Liver (tissue), 9 donors: ENCODE data around the gene AOPEP. TPM values are rescaled to one million over a fixed set of nuclear protein-coding genes. Genes with fewer than 3 reads are reported as not detected.

Source experiments
- DNase-seq: peaks from one replicate; pipeline ENCODE4 v3.0.0-alpha.2; 2017; ENCODE audit warnings: low spot score
- H3K27ac ChIP-seq, 2 donors: one replicate each; pipeline ENCODE4 v1.7.0; 2013; ENCODE audit warnings: inconsistent platforms in 2 of 2, low read length in 2 of 2, control low read depth in 1 of 2, low read depth in 1 of 2, mild to moderate bottlenecking in 1 of 2
- H3K27me3 ChIP-seq, 4 donors: one replicate each; pipeline versions ENCODE4 v1.6.1 to v1.7.0; 2013; ENCODE audit warnings: low read length in 3 of 4, inconsistent platforms in 1 of 4, mild to moderate bottlenecking in 1 of 4, moderate library complexity in 1 of 4; ENCODE audit not compliant: control insufficient read depth in 4 of 4, insufficient read depth in 4 of 4
- H3K36me3 ChIP-seq, 4 donors: one replicate each; pipeline versions ENCODE4 v1.6.1 to v1.7.0; 2013; ENCODE audit warnings: low read length in 3 of 4, mild to moderate bottlenecking in 3 of 4, low read depth in 1 of 4, moderate library complexity in 1 of 4; ENCODE audit not compliant: control insufficient read depth in 4 of 4, insufficient read depth in 3 of 4
- H3K4me1 ChIP-seq, 4 donors: one replicate each; pipeline versions ENCODE4 v1.6.1 to v1.7.0; 2013; ENCODE audit warnings: low read length in 3 of 4, mild to moderate bottlenecking in 3 of 4, moderate library complexity in 1 of 4; ENCODE audit not compliant: control insufficient read depth in 4 of 4, insufficient read depth in 4 of 4
- H3K4me3 ChIP-seq, 3 donors: one replicate each; pipeline versions ENCODE4 v1.6.1 to v1.7.0; 2013; ENCODE audit warnings: low read length in 3 of 3, control low read depth in 1 of 3, low read depth in 1 of 3, mild to moderate bottlenecking in 1 of 3
- H3K9ac ChIP-seq, 2 donors: one replicate each; pipeline ENCODE4 v1.7.0; 2013; ENCODE audit warnings: low read length in 2 of 2, mild to moderate bottlenecking in 2 of 2, moderate library complexity in 2 of 2, control low read depth in 1 of 2, low read depth in 1 of 2
- H3K9me3 ChIP-seq, 4 donors: one replicate each; pipeline versions ENCODE4 v1.6.1 to v1.7.0; 2013; ENCODE audit warnings: low read length in 3 of 4; ENCODE audit not compliant: control insufficient read depth in 4 of 4
- EGR1 ChIP-seq, 2 donors: IDR thresholded peaks; 2 replicates each; pipeline ENCODE4 v1.6.1; 2016 to 2018; ENCODE audit warnings: antibody characterized with exemption in 2 of 2, low read depth in 2 of 2
- FOXA1 ChIP-seq: IDR thresholded peaks from 2 replicates; pipeline ENCODE4 v1.6.1; 2016; ENCODE audit warnings: antibody characterized with exemption
- FOXA2 ChIP-seq: IDR thresholded peaks from 2 replicates; pipeline ENCODE4 v1.6.1; 2016; ENCODE audit warnings: antibody characterized with exemption
- GABPA ChIP-seq, 2 donors: IDR thresholded peaks in 1 of 2; conservative IDR thresholded peaks in 1 of 2; 2 replicates each; pipeline ENCODE4 v1.6.1; 2016; ENCODE audit warnings: antibody characterized with exemption in 2 of 2, mild to moderate bottlenecking in 1 of 2, moderate library complexity in 1 of 2
- HNF4A ChIP-seq, 2 donors: conservative IDR thresholded peaks; 2 replicates each; pipeline ENCODE4 v1.6.1; 2016; ENCODE audit warnings: antibody characterized with exemption in 2 of 2, mild to moderate bottlenecking in 2 of 2
- HNF4G ChIP-seq: IDR thresholded peaks from 2 replicates; pipeline ENCODE4 v1.6.1; 2016; ENCODE audit warnings: antibody characterized with exemption
- JUND ChIP-seq, 2 donors: IDR thresholded peaks; 2 replicates each; pipeline ENCODE4 v1.6.1; 2016; ENCODE audit warnings: antibody characterized with exemption in 2 of 2
- RAD21 ChIP-seq, 2 donors: IDR thresholded peaks; 2 replicates each; pipeline ENCODE4 v1.6.1; 2016; ENCODE audit warnings: antibody characterized with exemption in 2 of 2, mild to moderate bottlenecking in 2 of 2
- RXRA ChIP-seq, 2 donors: IDR thresholded peaks; 2 replicates each; pipeline ENCODE4 v1.6.1; 2017 to 2018; ENCODE audit warnings: antibody characterized with exemption in 2 of 2, mild to moderate bottlenecking in 1 of 2
- YY1 ChIP-seq: IDR thresholded peaks from 2 replicates; pipeline ENCODE4 v1.6.1; 2016; ENCODE audit warnings: antibody characterized with exemption, mild to moderate bottlenecking
- WGBS: extraction: QIAGEN DNeasy Blood & Tissue Kit; methylation state at CpG from one replicate; pipeline ENCODE4 v1.1.7; 2013; 5-methylcytosine and 5-hydroxymethylcytosine counted together
- polyA plus RNA-seq, 2 donors: library from polyadenylated mRNA; stranded (reverse) in 1 of 2; unstranded in 1 of 2; fragments of 200-250 nt in 1 of 2; fragments of >200 nt in 1 of 2; fragmentation: Nextera tagmentation in 1 of 2; extraction: Ambion mirVana in 1 of 2; gene quantifications; one replicate each; pipeline versions ENCODE4 v1.2.1 to v1.2.3, GENCODE V29; 2013 to 2015
- total RNA-seq, 2 donors: library from RNA; depleted of rRNA; stranded (reverse); fragments of >200 nt; gene quantifications; one replicate each; pipeline ENCODE4 v1.2.3, GENCODE V29; 2014
- TF ChIP-seq, protein P1 (sequence below): fragments of 150-350 bp; IDR thresholded peaks from 2 replicates; pipeline ENCODE4 v1.5.1; 2017; ENCODE audit warnings: improper control_type of control experiment, low read depth, low read length; ENCODE audit not compliant: missing input control
- TF ChIP-seq, protein P2 (sequence below): IDR thresholded peaks from 2 replicates; pipeline ENCODE4 v1.6.1; 2016; ENCODE audit warnings: antibody characterized with exemption
- donor health status: healthy.
- donor health status: healthy.
- donor health status: healthy.
- donor health status: healthy.
- donor health status: healthy.

Gene AOPEP
- total and polyA plus RNA-seq, 4 donors = 22.2 to 77.1 (median 34.8) TPM

DNA sequence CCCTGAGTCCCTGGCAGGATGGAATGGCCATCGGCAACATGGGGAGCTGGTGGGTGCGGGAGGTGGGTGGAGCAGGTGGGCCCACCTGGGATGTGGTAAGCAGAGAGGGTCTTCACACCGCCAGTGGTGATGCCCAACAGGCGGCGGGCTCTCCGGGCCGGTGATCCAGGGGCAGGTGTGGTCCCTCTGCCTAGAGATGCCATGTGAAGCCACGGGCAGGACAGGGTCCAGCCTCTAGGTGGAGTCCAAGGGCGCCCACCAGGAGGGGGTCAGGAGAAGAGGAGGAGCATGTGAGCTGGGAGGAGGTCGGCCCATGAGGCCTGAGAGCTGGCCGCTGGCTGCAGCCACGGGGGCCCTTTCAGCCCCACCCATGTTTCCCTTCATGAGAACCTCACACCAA lies 369.9 kb downstream of the AOPEP start:
- WGBS = 93% methylated on average over 12 of the region's 12 CpGs

DNA sequence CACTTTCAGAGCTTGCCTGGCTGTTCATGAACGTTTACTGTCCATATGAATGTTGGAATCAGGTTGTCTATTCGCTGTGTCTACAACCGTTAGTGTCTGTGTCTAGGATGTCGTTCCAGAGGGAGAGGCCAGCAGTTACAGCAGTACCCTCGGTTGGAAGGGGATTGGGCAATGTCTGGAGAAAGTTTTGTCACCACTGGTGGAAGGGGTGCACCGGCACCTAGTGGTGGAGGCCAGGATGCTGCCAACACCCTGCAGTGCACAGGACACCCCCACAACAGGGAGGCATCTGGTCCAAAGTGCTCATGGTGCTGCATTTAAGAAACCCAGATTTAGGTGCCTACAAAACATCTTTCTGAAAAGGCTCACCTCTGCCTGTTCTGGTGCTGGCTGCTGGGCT lies 370.3 kb downstream of the AOPEP start:
- H3K36me3 ChIP-seq = peaks cover 0 to 23% (median 21%) of the 10 kb centered on the region in 4 donors
- no peak overlapping the region for H3K9ac ChIP-seq
- TF ChIP-seq HNF4G (no peak), RXRA (IDR thresholded peaks at IDR 0.05) (no peak), GABPA (IDR thresholded peaks at IDR 0.05 in 1 of 2, conservative IDR thresholded peaks at IDR 0.05 in 1 of 2) (no peak), FOXA1 (no peak), RAD21 (IDR thresholded peaks at IDR 0.05) (peak; percentile 76 to 82)
- TF ChIP-seq, protein P1, sequence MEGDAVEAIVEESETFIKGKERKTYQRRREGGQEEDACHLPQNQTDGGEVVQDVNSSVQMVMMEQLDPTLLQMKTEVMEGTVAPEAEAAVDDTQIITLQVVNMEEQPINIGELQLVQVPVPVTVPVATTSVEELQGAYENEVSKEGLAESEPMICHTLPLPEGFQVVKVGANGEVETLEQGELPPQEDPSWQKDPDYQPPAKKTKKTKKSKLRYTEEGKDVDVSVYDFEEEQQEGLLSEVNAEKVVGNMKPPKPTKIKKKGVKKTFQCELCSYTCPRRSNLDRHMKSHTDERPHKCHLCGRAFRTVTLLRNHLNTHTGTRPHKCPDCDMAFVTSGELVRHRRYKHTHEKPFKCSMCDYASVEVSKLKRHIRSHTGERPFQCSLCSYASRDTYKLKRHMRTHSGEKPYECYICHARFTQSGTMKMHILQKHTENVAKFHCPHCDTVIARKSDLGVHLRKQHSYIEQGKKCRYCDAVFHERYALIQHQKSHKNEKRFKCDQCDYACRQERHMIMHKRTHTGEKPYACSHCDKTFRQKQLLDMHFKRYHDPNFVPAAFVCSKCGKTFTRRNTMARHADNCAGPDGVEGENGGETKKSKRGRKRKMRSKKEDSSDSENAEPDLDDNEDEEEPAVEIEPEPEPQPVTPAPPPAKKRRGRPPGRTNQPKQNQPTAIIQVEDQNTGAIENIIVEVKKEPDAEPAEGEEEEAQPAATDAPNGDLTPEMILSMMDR = peak; percentile 36
- no peak overlapping the region for H3K4me3 ChIP-seq
- H3K27ac ChIP-seq = no peak overlapping the region
- no peak for DNase-seq
- H3K4me1 ChIP-seq = peaks cover 0 to 3% (median 0%) of the 10 kb centered on the region in 4 donors
- H3K9me3 ChIP-seq = no peaks in the 10 kb centered on the region
- WGBS = 44% methylated on average over 6 of the region's 6 CpGs
- H3K27me3 ChIP-seq = no peaks in the 10 kb centered on the region

More for the DNA sequence above, 369.9 kb downstream of the AOPEP start:
- H3K27me3 ChIP-seq = no peaks in the 10 kb centered on the region
- TF ChIP-seq EGR1 (IDR thresholded peaks at IDR 0.05; ENCODE audit: low read depth in 2 of 2) = no peak
- peak in 1 of 2 donors; percentile 8 for TF ChIP-seq HNF4A (conservative IDR thresholded peaks at IDR 0.05)
- no peak for TF ChIP-seq FOXA2
- DNase-seq = no peak
- H3K4me1 ChIP-seq = peaks cover 0 to 3% (median 0%) of the 10 kb centered on the region in 4 donors
- no peak overlapping the region for H3K27ac ChIP-seq
- no peak overlapping the region for H3K4me3 ChIP-seq
- peaks cover 0 to 19% (median 18%) of the 10 kb centered on the region in 4 donors for H3K36me3 ChIP-seq
- H3K9me3 ChIP-seq = no peaks in the 10 kb centered on the region
- H3K9ac ChIP-seq = no peak overlapping the region

DNA sequence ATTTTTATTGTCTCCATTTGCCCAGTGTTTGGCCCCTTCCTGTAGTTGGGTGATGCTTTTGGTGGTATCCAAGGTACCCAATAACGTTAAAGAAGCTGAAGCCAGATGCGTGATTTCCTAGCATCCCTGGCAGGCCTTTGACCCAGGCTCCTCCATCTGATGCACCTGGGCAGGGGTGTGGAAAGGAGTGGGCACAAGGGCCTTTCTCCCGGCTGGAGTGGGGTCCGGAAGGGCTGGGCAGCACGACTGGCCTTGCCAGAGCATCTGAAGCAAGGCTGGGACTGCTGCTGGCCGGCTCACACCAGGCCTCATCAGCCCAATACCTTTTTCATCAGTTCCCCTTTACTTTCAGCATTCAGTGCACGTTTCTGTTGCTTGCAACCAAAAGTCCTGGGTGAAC lies 370.8 kb downstream of the AOPEP start:
- no peak for DNase-seq
- H3K9ac ChIP-seq = no peak overlapping the region
- H3K4me1 ChIP-seq = peaks cover 0 to 3% (median 0%) of the 10 kb centered on the region in 4 donors
- WGBS = 90% methylated on average over 7 of the region's 7 CpGs
- H3K27me3 ChIP-seq = no peaks in the 10 kb centered on the region
- no peak overlapping the region for H3K27ac ChIP-seq
- TF ChIP-seq, protein P2, sequence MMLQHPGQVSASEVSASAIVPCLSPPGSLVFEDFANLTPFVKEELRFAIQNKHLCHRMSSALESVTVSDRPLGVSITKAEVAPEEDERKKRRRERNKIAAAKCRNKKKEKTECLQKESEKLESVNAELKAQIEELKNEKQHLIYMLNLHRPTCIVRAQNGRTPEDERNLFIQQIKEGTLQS = no peak
- no peak for TF ChIP-seq HNF4A (conservative IDR thresholded peaks at IDR 0.05)
- TF ChIP-seq FOXA1 = no peak
- no peak for TF ChIP-seq JUND (IDR thresholded peaks at IDR 0.05)
- TF ChIP-seq, protein P1 = no peak
- TF ChIP-seq RXRA (IDR thresholded peaks at IDR 0.05) = no peak
- no peak for TF ChIP-seq YY1
- TF ChIP-seq HNF4G = no peak
- no peaks in the 10 kb centered on the region for H3K9me3 ChIP-seq
- H3K36me3 ChIP-seq = peaks cover 0 to 28% (median 23%) of the 10 kb centered on the region in 4 donors
- no peak overlapping the region for H3K4me3 ChIP-seq
